Measurements from ENCODE around the gene KHDC4. TPM values are rescaled to one million over a fixed set of nuclear protein-coding genes. Genes with fewer than 3 reads are reported as not detected.

The KHDC4 gene
- total RNA-seq, 2 donors from 2014 or later, result 32.7 to 40.5 TPM

GRCh38 chr1:155909894-155910293 lies 24.3 kb downstream of the KHDC4 start:
- Histone ChIP-seq H3K4me3 (no peak overlapping the region), H3K9me3 (no peaks in the 10 kb centered on the region), H3K4me1 (peaks cover 21% of the 10 kb centered on the region), H3K27me3 (no peaks in the 10 kb centered on the region), H3K36me3 (replicated peaks in 1 of 2; ENCODE audit: insufficient read depth in 1 of 2, low read depth in 2 of 2) (peaks cover 10 to 20% of the 10 kb centered on the region in 2 donors), H3K27ac (peak overlapping the region in 1 of 4 donors; percentile 87)
- TF ChIP-seq CTCF (IDR thresholded peaks at IDR 0.05) (no peak), POLR2A (IDR thresholded peaks at IDR 0.05) (no peak)
- ATAC-seq (no peak), DNase-seq (peak in 1 of 4 donors; percentile 62)
- 81 to 93% methylated on average over 4 of the region's 4 CpGs for WGBS, 2 donors
- intact Hi-C loops (cut with DNase I), result no loop called here

- WGBS, 2 donors, result 65% methylated on average over 12 of the region's 12 CpGs
- no peak for ATAC-seq
- no peak for DNase-seq
- Histone ChIP-seq H3K4me1 (no peaks in the 10 kb centered on the region), H3K27ac (no peak overlapping the region), H3K9me3 (no peaks in the 10 kb centered on the region), H3K27me3 (no peaks in the 10 kb centered on the region), H3K36me3 (replicated peaks in 1 of 2; ENCODE audit: insufficient read depth in 1 of 2, low read depth in 2 of 2) (peaks cover 18 to 48% of the 10 kb centered on the region in 2 donors), H3K4me3 (no peak overlapping the region)
- TF ChIP-seq CTCF (IDR thresholded peaks at IDR 0.05) (no peak), POLR2A (IDR thresholded peaks at IDR 0.05) (no peak)
- intact Hi-C loops (cut with DNase I), result no loop called here
These were observed 30.0 kb downstream of the KHDC4 start for GRCh38 chr1:155904261-155904660.

GRCh38 chr1:155900161-155900560 lies 34.1 kb downstream of the KHDC4 start:
- TF ChIP-seq CTCF (IDR thresholded peaks at IDR 0.05) (no peak), POLR2A (IDR thresholded peaks at IDR 0.05) (no peak)
- Histone ChIP-seq H3K27me3 (no peaks in the 10 kb centered on the region), H3K36me3 (replicated peaks in 1 of 2; ENCODE audit: insufficient read depth in 1 of 2, low read depth in 2 of 2) (peaks cover 18 to 52% of the 10 kb centered on the region in 2 donors), H3K4me3 (no peak overlapping the region), H3K4me1 (no peaks in the 10 kb centered on the region), H3K9me3 (no peaks in the 10 kb centered on the region), H3K27ac (no peak overlapping the region)
- no peak for ATAC-seq
- no peak for DNase-seq
- 91 to 94% methylated on average over 4 of the region's 4 CpGs for WGBS, 2 donors
- intact Hi-C loops (cut with DNase I), result no loop called here

GRCh38 chr1:155899683-155900082 lies 34.5 kb downstream of the KHDC4 start:
- no peak for DNase-seq
- no peak overlapping the region for H3K27ac ChIP-seq
- H3K27me3 ChIP-seq, result no peaks in the 10 kb centered on the region
- H3K4me3 ChIP-seq, result no peak overlapping the region
- intact Hi-C loops (cut with DNase I), result no loop called here
- TF ChIP-seq POLR2A (IDR thresholded peaks at IDR 0.05) (no peak), CTCF (IDR thresholded peaks at IDR 0.05) (no peak)
- H3K36me3 ChIP-seq (replicated peaks in 1 of 2; ENCODE audit: insufficient read depth in 1 of 2, low read depth in 2 of 2), result peaks cover 18 to 49% of the 10 kb centered on the region in 2 donors
- no peaks in the 10 kb centered on the region for H3K4me1 ChIP-seq
- WGBS, 2 donors, result 98 to 100% methylated on average over 2 of the region's 2 CpGs
- H3K9me3 ChIP-seq, result no peaks in the 10 kb centered on the region
- no peak for ATAC-seq

- ATAC-seq (no peak), DNase-seq (no peak)
- TF ChIP-seq POLR2A (IDR thresholded peaks at IDR 0.05) (no peak), CTCF (IDR thresholded peaks at IDR 0.05) (no peak)
- H3K4me3 ChIP-seq, result no peak overlapping the region
- no peaks in the 10 kb centered on the region for H3K9me3 ChIP-seq
- no peaks in the 10 kb centered on the region for H3K27me3 ChIP-seq
- peaks cover 3% of the 10 kb centered on the region for H3K4me1 ChIP-seq
- intact Hi-C loops (cut with DNase I), result no loop called here
- WGBS, 2 donors, result 85 to 86% methylated on average over 2 of the region's 2 CpGs
- H3K36me3 ChIP-seq (replicated peaks in 1 of 2; ENCODE audit: insufficient read depth in 1 of 2, low read depth in 2 of 2), result peaks cover 18 to 41% of the 10 kb centered on the region in 2 donors
- no peak overlapping the region for H3K27ac ChIP-seq
These were observed 35.3 kb downstream of the KHDC4 start for GRCh38 chr1:155898888-155899287.

Measured in body of pancreas (tissue), 4 donors.